Endodermal cell (in vitro differentiated cells): ENCODE results near the gene LAG3. TPM values are rescaled to one million over a fixed set of nuclear protein-coding genes. Genes with fewer than 3 reads are reported as not detected.

ENCODE experiments used
- DNase-seq: peaks from one replicate; pipeline ENCODE4 v3.0.0-alpha.2; 2017
- H3K27ac ChIP-seq: 2 replicates; pipeline ENCODE4 v1.5.1; 2013; ENCODE audit warnings: mild to moderate bottlenecking, low read depth, low read length, moderate library complexity
- H3K27me3 ChIP-seq: 2 replicates; pipeline ENCODE4 v1.6.1; 2013; ENCODE audit warnings: mild to moderate bottlenecking, low read length, moderate library complexity; ENCODE audit not compliant: insufficient read depth, control insufficient read depth, poor library complexity, severe bottlenecking
- H3K36me3 ChIP-seq: 2 replicates; pipeline ENCODE4 v1.7.0; 2013; ENCODE audit warnings: mild to moderate bottlenecking, low read length, moderate library complexity; ENCODE audit not compliant: control insufficient read depth, insufficient read depth
- H3K4me1 ChIP-seq: one replicate; pipeline ENCODE4 v1.7.0; 2013; ENCODE audit warnings: low read length; ENCODE audit not compliant: control insufficient read depth, insufficient read depth
- H3K4me3 ChIP-seq: 2 replicates; pipeline ENCODE4 v1.5.1; 2013; ENCODE audit warnings: mild to moderate bottlenecking, low read length, moderate library complexity
- H3K9ac ChIP-seq: 2 replicates; pipeline ENCODE4 v1.6.1; 2013; ENCODE audit warnings: mild to moderate bottlenecking, low read length, moderate library complexity; ENCODE audit not compliant: poor library complexity, severe bottlenecking; ENCODE audit errors: extremely low read depth
- H3K9me3 ChIP-seq: 2 replicates; pipeline ENCODE4 v1.6.1; 2013; ENCODE audit warnings: mild to moderate bottlenecking, low read length, moderate library complexity; ENCODE audit not compliant: control insufficient read depth
- H3K27ac Mint-ChIP-seq: 2 replicates; pipeline ENCODE4 v1.8.0; 2020; ENCODE audit warnings: mixed read lengths
- H3K27me3 Mint-ChIP-seq: 2 replicates; pipeline ENCODE4 v1.8.0; 2021; ENCODE audit warnings: mild to moderate bottlenecking, mixed read lengths; ENCODE audit not compliant: insufficient read depth
- H3K36me3 Mint-ChIP-seq: 2 replicates; pipeline ENCODE4 v1.8.0; 2020; ENCODE audit warnings: low read depth, mixed read lengths
- H3K4me1 Mint-ChIP-seq: 2 replicates; pipeline ENCODE4 v1.8.0; 2020; ENCODE audit warnings: mixed read lengths
- H3K4me3 Mint-ChIP-seq: 2 replicates; pipeline ENCODE4 v1.8.0; 2020; ENCODE audit warnings: mild to moderate bottlenecking, moderate library complexity, mixed read lengths
- H3K9me3 Mint-ChIP-seq: 2 replicates; pipeline ENCODE4 v1.8.0; 2020; ENCODE audit warnings: mild to moderate bottlenecking, mixed read lengths
- CTCF ChIP-seq: fragments of 200-600 bp; sonication (generic); conservative IDR thresholded peaks from 2 replicates; pipeline ENCODE4 v1.5.0; 2021; ENCODE audit warnings: antibody characterized with exemption, mild to moderate bottlenecking
- WGBS, 2 experiments: methylation state at CpG; one replicate each; pipeline versions ENCODE4 v1.1.5 to v1.1.7; 2013; ENCODE audit warnings: missing lambda C conversion rate in 2 of 2, mixed read lengths in 1 of 2; ENCODE audit not compliant: insufficient coverage in 1 of 2, insufficient read length in 1 of 2; 5-methylcytosine and 5-hydroxymethylcytosine counted together
- total RNA-seq, 2 donors: library from RNA; stranded (reverse); fragmentation: NEBNext Ultra II Directional in 1 of 2; extraction: Animal tissue kit (Norgen Biotek cat#: 25700) in 1 of 2; gene quantifications; 2 replicates in 1 of 2; 3 replicates in 1 of 2; pipeline ENCODE4 v1.2.1, GENCODE V29; 2021

Gene LAG3
- total RNA-seq, 2 donors from 2014 or later, result 1.9 to 7.3 TPM

DNA sequence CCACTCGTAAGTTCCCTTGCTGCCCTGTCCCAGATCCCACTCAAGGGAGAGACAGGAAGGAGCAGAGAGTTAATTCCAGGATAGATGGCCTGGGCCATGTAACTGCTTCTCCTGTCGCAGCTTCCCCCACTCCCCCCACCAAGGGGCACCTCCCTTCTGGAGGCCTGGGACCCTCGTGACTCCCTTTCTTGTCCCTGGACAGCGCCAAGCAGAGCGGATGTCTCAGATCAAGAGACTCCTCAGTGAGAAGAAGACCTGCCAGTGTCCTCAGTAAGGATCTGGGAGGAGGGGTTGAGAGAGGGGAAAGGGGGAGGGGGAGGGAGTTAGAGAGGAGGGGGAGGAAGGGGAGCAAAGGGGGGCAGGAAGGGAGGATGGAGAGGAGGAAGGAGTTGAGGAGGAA is 46.3 kb downstream of the LAG3 start:
- no peaks in the 10 kb centered on the region for H3K9me3 ChIP-seq
- no peak overlapping the region for H3K4me3 ChIP-seq
- H3K4me1 ChIP-seq, result peaks cover 9% of the 10 kb centered on the region
- TF ChIP-seq CTCF, result no peak
- H3K36me3 ChIP-seq, result no peaks in the 10 kb centered on the region
- no peak overlapping the region for H3K9ac ChIP-seq
- peak overlapping the region; percentile 58 for H3K27ac ChIP-seq
- no peak for DNase-seq
- no peak overlapping the region for H3K4me3 Mint-ChIP-seq
- peaks cover 35% of the 10 kb centered on the region for H3K27me3 ChIP-seq
- H3K4me1 Mint-ChIP-seq, result peaks cover 52% of the 10 kb centered on the region
- no peaks in the 10 kb centered on the region for H3K9me3 Mint-ChIP-seq
- 92% methylated on average over 5 of the region's 5 CpGs; no CpG with 5 or more reads in 1 of the 2 experiments for WGBS, 2 experiments
- H3K27ac Mint-ChIP-seq, result peak overlapping the region; percentile 68
- H3K27me3 Mint-ChIP-seq, result peaks cover 80% of the 10 kb centered on the region
- no peaks in the 10 kb centered on the region for H3K36me3 Mint-ChIP-seq

DNA sequence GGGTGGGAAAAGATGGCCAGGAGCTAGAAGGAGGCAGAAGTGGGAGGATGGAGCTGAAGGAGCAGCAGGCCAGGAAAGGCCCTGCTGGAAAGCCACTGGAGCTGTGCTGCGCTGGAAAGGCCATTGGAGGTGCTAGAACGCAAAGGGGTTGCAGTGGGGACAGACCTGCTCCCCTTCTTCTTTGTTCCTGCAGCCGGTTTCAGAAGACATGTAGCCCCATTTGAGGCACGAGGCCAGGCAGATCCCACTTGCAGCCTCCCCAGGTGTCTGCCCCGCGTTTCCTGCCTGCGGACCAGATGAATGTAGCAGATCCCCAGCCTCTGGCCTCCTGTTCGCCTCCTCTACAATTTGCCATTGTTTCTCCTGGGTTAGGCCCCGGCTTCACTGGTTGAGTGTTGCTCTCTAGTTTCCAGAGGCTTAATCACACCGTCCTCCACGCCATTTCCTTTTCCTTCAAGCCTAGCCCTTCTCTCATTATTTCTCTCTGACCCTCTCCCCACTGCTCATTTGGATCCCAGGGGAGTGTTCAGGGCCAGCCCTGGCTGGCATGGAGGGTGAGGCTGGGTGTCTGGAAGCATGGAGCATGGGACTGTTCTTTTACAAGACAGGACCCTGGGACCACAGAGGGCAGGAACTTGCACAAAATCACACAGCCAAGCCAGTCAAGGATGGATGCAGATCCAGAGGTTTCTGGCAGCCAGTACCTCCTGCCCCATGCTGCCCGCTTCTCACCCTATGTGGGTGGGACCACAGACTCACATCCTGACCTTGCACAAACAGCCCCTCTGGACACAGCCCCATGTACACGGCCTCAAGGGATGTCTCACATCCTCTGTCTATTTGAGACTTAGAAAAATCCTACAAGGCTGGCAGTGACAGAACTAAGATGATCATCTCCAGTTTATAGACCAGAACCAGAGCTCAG is 47.0 kb downstream of the LAG3 start:
- H3K9me3 ChIP-seq, result no peaks in the 10 kb centered on the region
- peak; percentile 54 for TF ChIP-seq CTCF
- H3K27ac ChIP-seq, result no peak overlapping the region
- H3K4me3 Mint-ChIP-seq, result no peak overlapping the region
- peak; percentile 72 for DNase-seq
- H3K36me3 Mint-ChIP-seq, result no peaks in the 10 kb centered on the region
- peaks cover 48% of the 10 kb centered on the region for H3K4me1 Mint-ChIP-seq
- peak overlapping the region; percentile 32 for H3K27ac Mint-ChIP-seq
- H3K36me3 ChIP-seq, result no peaks in the 10 kb centered on the region
- peaks cover 7% of the 10 kb centered on the region for H3K4me1 ChIP-seq
- no peaks in the 10 kb centered on the region for H3K9me3 Mint-ChIP-seq
- 82 to 86% methylated on average over 8 to 13 of the region's 13 CpGs for WGBS, 2 experiments
- H3K9ac ChIP-seq, result no peak overlapping the region
- H3K27me3 ChIP-seq, result peaks cover 30% of the 10 kb centered on the region
- H3K4me3 ChIP-seq, result no peak overlapping the region
- H3K27me3 Mint-ChIP-seq, result peaks cover 80% of the 10 kb centered on the region

- Histone ChIP-seq H3K36me3 (no peaks in the 10 kb centered on the region), H3K9me3 (no peaks in the 10 kb centered on the region), H3K27me3 (peaks cover 28% of the 10 kb centered on the region), H3K4me1 (peaks cover 7% of the 10 kb centered on the region), H3K9ac (no peak overlapping the region), H3K4me3 (no peak overlapping the region), H3K27ac (peak overlapping the region; percentile 78)
- WGBS, 2 experiments, result 64 to 71% methylated on average over 5 of the region's 5 CpGs
- Mint-ChIP-seq H3K4me1 (peaks cover 54% of the 10 kb centered on the region), H3K27ac (no peak overlapping the region), H3K36me3 (no peaks in the 10 kb centered on the region), H3K27me3 (peaks cover 80% of the 10 kb centered on the region), H3K4me3 (peak overlapping the region; percentile 69), H3K9me3 (no peaks in the 10 kb centered on the region)
- peak; percentile 58 for DNase-seq
- TF ChIP-seq CTCF, result no peak
Observed at GRCh38 chr12:6820166-6820565, 47.8 kb downstream of the LAG3 start.
